Measurements from ENCODE around the gene MMAB. TPM values are rescaled to one million over a fixed set of nuclear protein-coding genes. Genes with fewer than 3 reads are reported as not detected.

MMAB gene
- total and polyA plus RNA-seq, 7 experiments from 2014 or later: 13.5 to 43.3 (median 23.6) TPM

GRCh38 chr12:109540526-109541412 lies 32.5 kb downstream of the MMAB start:
- no peaks in the 10 kb centered on the region for H3K9me3 Mint-ChIP-seq
- intact Hi-C loops (cut with micrococcal nuclease): no loop called here
- H3K27me3 ChIP-seq (ENCODE audit: control insufficient read depth in 2 of 2, insufficient read depth in 2 of 2, low read length in 2 of 2): no peaks in the 10 kb centered on the region
- H3K9me3 ChIP-seq (ENCODE audit: control insufficient read depth in 2 of 3, low read length in 3 of 3): no peaks in the 10 kb centered on the region
- no peak overlapping the region for H3K4me3 ChIP-seq (ENCODE audit: low read length)
- ChIA-PET POLR2A (no interaction called here), CTCF (interaction anchor here (0.6 kb wide), 1 partner anchor 14 kb away, joined by 3 read pairs; no protein-coding TSS in a partner anchor)
- ATAC-seq: no peak
- H3K4me3 Mint-ChIP-seq: no peak overlapping the region
- peaks cover 0 to 2% (median 0%) of the 10 kb centered on the region in 3 experiments for H3K36me3 ChIP-seq (ENCODE audit: control insufficient read depth in 2 of 3, insufficient read depth in 3 of 3, low read length in 3 of 3)
- H3K27ac ChIP-seq (ENCODE audit: low read depth, low read length): no peak overlapping the region
- peaks cover 0 to 21% (median 0%) of the 10 kb centered on the region in 5 donors for H3K36me3 Mint-ChIP-seq
- H3K27ac Mint-ChIP-seq: no peak overlapping the region
- peaks cover 0 to 15% (median 6%) of the 10 kb centered on the region in 7 donors for H3K4me1 Mint-ChIP-seq
- H3K27me3 Mint-ChIP-seq: no peaks in the 10 kb centered on the region
- peaks cover 4 to 14% of the 10 kb centered on the region in 2 donors for H3K4me1 ChIP-seq (ENCODE audit: control insufficient read depth in 2 of 2, insufficient read depth in 2 of 2, low read length in 2 of 2)
- no peak for DNase-seq

- CTCF ChIA-PET: no interaction called here
- Histone ChIP-seq H3K4me3 (ENCODE audit: low read length) (no peak overlapping the region), H3K9me3 (ENCODE audit: control insufficient read depth in 2 of 3, low read length in 3 of 3) (no peaks in the 10 kb centered on the region), H3K27me3 (ENCODE audit: control insufficient read depth in 2 of 2, insufficient read depth in 2 of 2, low read length in 2 of 2) (no peaks in the 10 kb centered on the region), H3K36me3 (ENCODE audit: control insufficient read depth in 2 of 3, insufficient read depth in 3 of 3, low read length in 3 of 3) (peaks cover 0 to 15% (median 0%) of the 10 kb centered on the region in 3 experiments), H3K27ac (ENCODE audit: low read depth, low read length) (no peak overlapping the region), H3K4me1 (ENCODE audit: control insufficient read depth in 2 of 2, insufficient read depth in 2 of 2, low read length in 2 of 2) (peaks cover 0 to 2% of the 10 kb centered on the region in 2 donors)
- DNase-seq (no peak), ATAC-seq (no peak)
- Mint-ChIP-seq H3K9me3 (peaks cover 0 to 2% (median 0%) of the 10 kb centered on the region in 11 donors), H3K27ac (no peak overlapping the region), H3K27me3 (no peaks in the 10 kb centered on the region), H3K4me3 (no peak overlapping the region), H3K4me1 (peaks cover 0 to 6% (median 0%) of the 10 kb centered on the region in 7 donors), H3K36me3 (peaks cover 0 to 23% (median 5%) of the 10 kb centered on the region in 5 donors)
- POLR2A ChIA-PET: no interaction called here
- intact Hi-C loops (cut with micrococcal nuclease): no loop called here
Observed at GRCh38 chr12:109539508-109539907, 33.8 kb downstream of the MMAB start.

GRCh38 chr12:109538191-109538863 lies 35.0 kb downstream of the MMAB start:
- Mint-ChIP-seq H3K4me3 (no peak overlapping the region), H3K27me3 (no peaks in the 10 kb centered on the region), H3K27ac (peak overlapping the region in 1 of 9 donors; percentile 59), H3K4me1 (peaks cover 0 to 3% (median 0%) of the 10 kb centered on the region in 7 donors), H3K9me3 (peaks cover 0 to 2% (median 0%) of the 10 kb centered on the region in 11 donors), H3K36me3 (peaks cover 0 to 23% (median 6%) of the 10 kb centered on the region in 5 donors)
- no peaks in the 10 kb centered on the region for H3K4me1 ChIP-seq (ENCODE audit: control insufficient read depth in 2 of 2, insufficient read depth in 2 of 2, low read length in 2 of 2)
- no peaks in the 10 kb centered on the region for H3K27me3 ChIP-seq (ENCODE audit: control insufficient read depth in 2 of 2, insufficient read depth in 2 of 2, low read length in 2 of 2)
- no peaks in the 10 kb centered on the region for H3K9me3 ChIP-seq (ENCODE audit: control insufficient read depth in 2 of 3, low read length in 3 of 3)
- no peak for DNase-seq
- no peak overlapping the region for H3K27ac ChIP-seq (ENCODE audit: low read depth, low read length)
- ChIA-PET CTCF (no interaction called here), POLR2A (no interaction called here)
- no peak overlapping the region for H3K4me3 ChIP-seq (ENCODE audit: low read length)
- H3K36me3 ChIP-seq (ENCODE audit: control insufficient read depth in 2 of 3, insufficient read depth in 3 of 3, low read length in 3 of 3): peaks cover 0 to 26% (median 0%) of the 10 kb centered on the region in 3 experiments
- intact Hi-C loops (cut with micrococcal nuclease): no loop called here
- ATAC-seq: no peak

GRCh38 chr12:109537136-109537535 lies 36.2 kb downstream of the MMAB start:
- Histone ChIP-seq H3K4me3 (ENCODE audit: low read length) (no peak overlapping the region), H3K9me3 (ENCODE audit: control insufficient read depth in 2 of 3, low read length in 3 of 3) (no peaks in the 10 kb centered on the region), H3K36me3 (ENCODE audit: control insufficient read depth in 2 of 3, insufficient read depth in 3 of 3, low read length in 3 of 3) (peaks cover 0 to 38% (median 0%) of the 10 kb centered on the region in 3 experiments), H3K4me1 (ENCODE audit: control insufficient read depth in 2 of 2, insufficient read depth in 2 of 2, low read length in 2 of 2) (no peaks in the 10 kb centered on the region), H3K27me3 (ENCODE audit: control insufficient read depth in 2 of 2, insufficient read depth in 2 of 2, low read length in 2 of 2) (no peaks in the 10 kb centered on the region), H3K27ac (ENCODE audit: low read depth, low read length) (no peak overlapping the region)
- CTCF ChIA-PET: no interaction called here
- Mint-ChIP-seq H3K9me3 (peaks cover 0 to 2% (median 0%) of the 10 kb centered on the region in 11 donors), H3K36me3 (peaks cover 0 to 26% (median 6%) of the 10 kb centered on the region in 5 donors), H3K4me1 (no peaks in the 10 kb centered on the region), H3K4me3 (no peak overlapping the region), H3K27me3 (no peaks in the 10 kb centered on the region), H3K27ac (no peak overlapping the region)
- no peak for ATAC-seq
- intact Hi-C loops (cut with micrococcal nuclease): no loop called here
- POLR2A ChIA-PET: no interaction called here
- DNase-seq: no peak

GRCh38 chr12:109535863-109536250 lies 37.4 kb downstream of the MMAB start:
- POLR2A ChIA-PET: no interaction called here
- DNase-seq: no peak

GRCh38 chr12:109535231-109535862 lies 38.0 kb downstream of the MMAB start:
- Mint-ChIP-seq H3K36me3 (peaks cover 0 to 32% (median 6%) of the 10 kb centered on the region in 5 donors), H3K9me3 (peaks cover 0 to 2% (median 0%) of the 10 kb centered on the region in 11 donors), H3K27me3 (no peaks in the 10 kb centered on the region), H3K4me1 (no peaks in the 10 kb centered on the region), H3K4me3 (no peak overlapping the region), H3K27ac (no peak overlapping the region)
- Histone ChIP-seq H3K27ac (ENCODE audit: low read depth, low read length) (no peak overlapping the region), H3K4me1 (ENCODE audit: control insufficient read depth in 2 of 2, insufficient read depth in 2 of 2, low read length in 2 of 2) (no peaks in the 10 kb centered on the region), H3K36me3 (ENCODE audit: control insufficient read depth in 2 of 3, insufficient read depth in 3 of 3, low read length in 3 of 3) (peaks cover 0 to 53% (median 0%) of the 10 kb centered on the region in 3 experiments), H3K9me3 (ENCODE audit: control insufficient read depth in 2 of 3, low read length in 3 of 3) (no peaks in the 10 kb centered on the region), H3K4me3 (ENCODE audit: low read length) (no peak overlapping the region), H3K27me3 (ENCODE audit: control insufficient read depth in 2 of 2, insufficient read depth in 2 of 2, low read length in 2 of 2) (no peaks in the 10 kb centered on the region)
- intact Hi-C loops (cut with micrococcal nuclease): no loop called here
- ATAC-seq (no peak), DNase-seq (no peak)
- POLR2A ChIA-PET: interaction anchor here (1.0 kb wide), 1 partner anchor 11 kb away, joined by 3 read pairs; no protein-coding TSS in a partner anchor
- CTCF ChIA-PET: no interaction called here

More at GRCh38 chr12:109535863-109536250, 37.4 kb downstream of the MMAB start:
- Mint-ChIP-seq H3K36me3 (peaks cover 0 to 29% (median 3%) of the 10 kb centered on the region in 5 donors), H3K4me1 (no peaks in the 10 kb centered on the region), H3K27me3 (no peaks in the 10 kb centered on the region), H3K27ac (no peak overlapping the region), H3K4me3 (no peak overlapping the region), H3K9me3 (peaks cover 0 to 2% (median 0%) of the 10 kb centered on the region in 11 donors)
- Histone ChIP-seq H3K4me3 (ENCODE audit: low read length) (no peak overlapping the region), H3K9me3 (ENCODE audit: control insufficient read depth in 2 of 3, low read length in 3 of 3) (no peaks in the 10 kb centered on the region), H3K36me3 (ENCODE audit: control insufficient read depth in 2 of 3, insufficient read depth in 3 of 3, low read length in 3 of 3) (peaks cover 0 to 48% (median 0%) of the 10 kb centered on the region in 3 experiments), H3K27ac (ENCODE audit: low read depth, low read length) (no peak overlapping the region), H3K4me1 (ENCODE audit: control insufficient read depth in 2 of 2, insufficient read depth in 2 of 2, low read length in 2 of 2) (no peaks in the 10 kb centered on the region), H3K27me3 (ENCODE audit: control insufficient read depth in 2 of 2, insufficient read depth in 2 of 2, low read length in 2 of 2) (no peaks in the 10 kb centered on the region)
- CTCF ChIA-PET: no interaction called here
- intact Hi-C loops (cut with micrococcal nuclease): no loop called here
- ATAC-seq: no peak
